ENCODE data around the gene B4GALNT3.

B4GALNT3 gene

GRCh38 chr12:467591-467990, 7.9 kb downstream of the B4GALNT3 start:
- no peak overlapping the region for H3K27ac ChIP-seq (ENCODE audit: low read length, poor library complexity, severe bottlenecking)
- H2BK120ac ChIP-seq (ENCODE audit: low read depth, low read length) = no peak overlapping the region
- no peak overlapping the region for H2AFZ ChIP-seq (ENCODE audit: low read depth, low read length)
- H2BK12ac ChIP-seq (ENCODE audit: low read length in 2 of 2) = no peak overlapping the region
- H3K79me1 ChIP-seq (replicated peaks; ENCODE audit: low read length, poor library complexity, severe bottlenecking) = no peaks in the 10 kb centered on the region
- no peak overlapping the region for H3K4ac ChIP-seq (ENCODE audit: low read depth in 1 of 2, low read length in 2 of 2)
- no peak overlapping the region for H3K18ac ChIP-seq (ENCODE audit: low read depth in 1 of 2, low read length in 2 of 2)
- no peaks in the 10 kb centered on the region for H3K36me3 ChIP-seq (ENCODE audit: control insufficient read depth in 1 of 2, insufficient read depth in 2 of 2, low read depth in 1 of 2, low read length in 2 of 2)
- 85% methylated on average over 6 of the region's 6 CpGs for WGBS
- H3K4me1 ChIP-seq (ENCODE audit: control insufficient read depth, insufficient read depth, low read depth, low read length) = no peaks in the 10 kb centered on the region
- no peak overlapping the region for H2BK5ac ChIP-seq (ENCODE audit: low read depth, low read length, poor library complexity, severe bottlenecking)
- no peak overlapping the region for H3K9ac ChIP-seq (ENCODE audit: low read length)
- H3K4me3 ChIP-seq (ENCODE audit: insufficient read depth in 1 of 2, low read depth in 1 of 2, low read length in 2 of 2) = no peak overlapping the region
- H4K91ac ChIP-seq (ENCODE audit: low read length) = no peak overlapping the region
- no peak overlapping the region for H2BK15ac ChIP-seq (ENCODE audit: low read depth, poor library complexity, severe bottlenecking)
- H3K4me2 ChIP-seq (ENCODE audit: low read length, poor library complexity, severe bottlenecking) = no peak overlapping the region
- H3K9me3 ChIP-seq (ENCODE audit: control insufficient read depth, low read length) = no peaks in the 10 kb centered on the region
- peak; percentile 71 for DNase-seq
- no peak overlapping the region for H4K8ac ChIP-seq (ENCODE audit: low read length)
- H3K23ac ChIP-seq (ENCODE audit: low read length in 2 of 2) = no peak overlapping the region
- no peak overlapping the region for H2AK5ac ChIP-seq (ENCODE audit: low read length, severe bottlenecking)
- no peak overlapping the region for H3K14ac ChIP-seq (ENCODE audit: low read length in 2 of 2)
- H3K27me3 ChIP-seq (ENCODE audit: control insufficient read depth in 1 of 2, insufficient read depth in 1 of 2, low read length in 2 of 2) = peaks cover 6 to 72% of the 10 kb centered on the region in 2 experiments

DNA sequence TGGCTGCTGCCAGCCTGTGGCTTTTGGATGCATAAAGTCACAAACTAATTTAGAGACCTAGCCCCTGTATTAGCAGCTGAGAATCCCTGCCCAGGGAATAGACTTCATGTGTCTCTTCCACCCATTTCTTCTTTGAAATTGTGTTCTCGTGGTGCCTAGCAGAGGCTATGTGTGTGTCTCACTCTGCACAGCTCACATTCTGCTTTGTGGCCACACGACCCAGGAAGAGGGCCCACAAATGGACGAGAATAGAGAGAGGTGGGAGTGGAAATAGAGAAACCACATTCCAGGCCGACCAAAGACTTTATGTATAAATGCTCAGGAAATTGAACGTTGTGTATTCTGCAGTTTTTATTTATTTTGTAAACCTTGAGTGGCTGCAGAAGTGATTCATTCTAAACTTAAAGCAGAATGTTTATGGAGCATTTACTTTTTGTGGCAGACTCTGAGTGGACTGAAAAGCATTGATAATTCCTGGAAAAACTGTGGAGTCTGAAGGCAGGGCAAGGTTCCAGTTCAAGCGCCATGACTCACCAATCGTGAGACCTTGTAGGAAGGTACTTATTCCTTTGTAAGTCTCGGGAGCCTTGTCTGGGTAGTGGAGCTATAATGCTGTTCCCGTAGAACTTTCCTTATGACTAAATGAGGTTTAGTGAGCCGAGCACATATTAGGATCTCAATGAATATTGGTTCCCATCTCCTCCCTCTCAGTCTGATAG, 9.1 kb downstream of the B4GALNT3 start:
- Histone ChIP-seq H3K4me2 (ENCODE audit: low read length, poor library complexity, severe bottlenecking) (no peak overlapping the region), H2AFZ (ENCODE audit: low read depth, low read length) (no peak overlapping the region), H2AK5ac (ENCODE audit: low read length, severe bottlenecking) (no peak overlapping the region), H3K36me3 (ENCODE audit: control insufficient read depth in 1 of 2, insufficient read depth in 2 of 2, low read depth in 1 of 2, low read length in 2 of 2) (no peaks in the 10 kb centered on the region), H3K27ac (ENCODE audit: low read length, poor library complexity, severe bottlenecking) (no peak overlapping the region), H3K23ac (ENCODE audit: low read length in 2 of 2) (no peak overlapping the region), H3K9ac (ENCODE audit: low read length) (no peak overlapping the region), H2BK15ac (ENCODE audit: low read depth, poor library complexity, severe bottlenecking) (no peak overlapping the region), H3K4ac (ENCODE audit: low read depth in 1 of 2, low read length in 2 of 2) (peak overlapping the region; percentile 2 to 24), H3K4me1 (ENCODE audit: control insufficient read depth, insufficient read depth, low read depth, low read length) (no peaks in the 10 kb centered on the region), H3K79me1 (replicated peaks; ENCODE audit: low read length, poor library complexity, severe bottlenecking) (no peaks in the 10 kb centered on the region), H3K27me3 (ENCODE audit: control insufficient read depth in 1 of 2, insufficient read depth in 1 of 2, low read length in 2 of 2) (peaks cover 6 to 67% of the 10 kb centered on the region in 2 experiments), H2BK120ac (ENCODE audit: low read depth, low read length) (no peak overlapping the region), H3K18ac (ENCODE audit: low read depth in 1 of 2, low read length in 2 of 2) (peak overlapping the region in 1 of 2 experiments; percentile 75), H3K4me3 (ENCODE audit: insufficient read depth in 1 of 2, low read depth in 1 of 2, low read length in 2 of 2) (no peak overlapping the region), H3K14ac (ENCODE audit: low read length in 2 of 2) (no peak overlapping the region), H4K91ac (ENCODE audit: low read length) (no peak overlapping the region), H2BK5ac (ENCODE audit: low read depth, low read length, poor library complexity, severe bottlenecking) (no peak overlapping the region), H3K9me3 (ENCODE audit: control insufficient read depth, low read length) (no peaks in the 10 kb centered on the region), H2BK12ac (ENCODE audit: low read length in 2 of 2) (peak overlapping the region; percentile 6 to 58), H4K8ac (ENCODE audit: low read length) (peak overlapping the region; percentile 45)
- 34% methylated on average over 10 of the region's 10 CpGs for WGBS
- peak; percentile 94 for DNase-seq

GRCh38 chr12:470133-470532, 10.4 kb downstream of the B4GALNT3 start:
- H3K4me1 ChIP-seq (ENCODE audit: control insufficient read depth, insufficient read depth, low read depth, low read length) = no peaks in the 10 kb centered on the region
- no peak for DNase-seq
- H3K27ac ChIP-seq (ENCODE audit: low read length, poor library complexity, severe bottlenecking) = no peak overlapping the region
- H2BK12ac ChIP-seq (ENCODE audit: low read length in 2 of 2) = peak overlapping the region in 1 of 2 experiments; percentile 40
- H3K9ac ChIP-seq (ENCODE audit: low read length) = no peak overlapping the region
- no peak overlapping the region for H2BK120ac ChIP-seq (ENCODE audit: low read depth, low read length)
- no peak overlapping the region for H2AFZ ChIP-seq (ENCODE audit: low read depth, low read length)
- no peak overlapping the region for H2BK15ac ChIP-seq (ENCODE audit: low read depth, poor library complexity, severe bottlenecking)
- peaks cover under 1 to 64% of the 10 kb centered on the region in 2 experiments for H3K27me3 ChIP-seq (ENCODE audit: control insufficient read depth in 1 of 2, insufficient read depth in 1 of 2, low read length in 2 of 2)
- H3K36me3 ChIP-seq (ENCODE audit: control insufficient read depth in 1 of 2, insufficient read depth in 2 of 2, low read depth in 1 of 2, low read length in 2 of 2) = no peaks in the 10 kb centered on the region
- no peaks in the 10 kb centered on the region for H3K9me3 ChIP-seq (ENCODE audit: control insufficient read depth, low read length)
- H3K4ac ChIP-seq (ENCODE audit: low read depth in 1 of 2, low read length in 2 of 2) = no peak overlapping the region
- peak overlapping the region; percentile 10 for H4K8ac ChIP-seq (ENCODE audit: low read length)
- no peak overlapping the region for H3K4me3 ChIP-seq (ENCODE audit: insufficient read depth in 1 of 2, low read depth in 1 of 2, low read length in 2 of 2)
- H3K79me1 ChIP-seq (replicated peaks; ENCODE audit: low read length, poor library complexity, severe bottlenecking) = no peaks in the 10 kb centered on the region
- peak overlapping the region in 1 of 2 experiments; percentile 31 for H3K18ac ChIP-seq (ENCODE audit: low read depth in 1 of 2, low read length in 2 of 2)
- H3K14ac ChIP-seq (ENCODE audit: low read length in 2 of 2) = no peak overlapping the region
- no peak overlapping the region for H2AK5ac ChIP-seq (ENCODE audit: low read length, severe bottlenecking)
- no peak overlapping the region for H3K23ac ChIP-seq (ENCODE audit: low read length in 2 of 2)
- no peak overlapping the region for H2BK5ac ChIP-seq (ENCODE audit: low read depth, low read length, poor library complexity, severe bottlenecking)
- H4K91ac ChIP-seq (ENCODE audit: low read length) = no peak overlapping the region
- whole genome bisulfite sequencing = 83% methylated on average over 10 of the region's 11 CpGs
- H3K4me2 ChIP-seq (ENCODE audit: low read length, poor library complexity, severe bottlenecking) = no peak overlapping the region

GRCh38 chr12:473198-473597, 13.5 kb downstream of the B4GALNT3 start:
- H3K23ac ChIP-seq (ENCODE audit: low read length in 2 of 2) = no peak overlapping the region
- H3K9ac ChIP-seq (ENCODE audit: low read length) = no peak overlapping the region
- no peak overlapping the region for H2BK120ac ChIP-seq (ENCODE audit: low read depth, low read length)
- no peak overlapping the region for H3K14ac ChIP-seq (ENCODE audit: low read length in 2 of 2)
- H2AK5ac ChIP-seq (ENCODE audit: low read length, severe bottlenecking) = no peak overlapping the region
- no peak overlapping the region for H2AFZ ChIP-seq (ENCODE audit: low read depth, low read length)
- H3K4me1 ChIP-seq (ENCODE audit: control insufficient read depth, insufficient read depth, low read depth, low read length) = peaks cover 1% of the 10 kb centered on the region
- no peak overlapping the region for H3K4me3 ChIP-seq (ENCODE audit: insufficient read depth in 1 of 2, low read depth in 1 of 2, low read length in 2 of 2)
- no peaks in the 10 kb centered on the region for H3K79me1 ChIP-seq (replicated peaks; ENCODE audit: low read length, poor library complexity, severe bottlenecking)
- no peak overlapping the region for H2BK12ac ChIP-seq (ENCODE audit: low read length in 2 of 2)
- H3K27me3 ChIP-seq (ENCODE audit: control insufficient read depth in 1 of 2, insufficient read depth in 1 of 2, low read length in 2 of 2) = peaks cover 10 to 71% of the 10 kb centered on the region in 2 experiments
- no peak overlapping the region for H3K27ac ChIP-seq (ENCODE audit: low read length, poor library complexity, severe bottlenecking)
- DNase-seq = no peak
- H3K9me3 ChIP-seq (ENCODE audit: control insufficient read depth, low read length) = no peaks in the 10 kb centered on the region
- H3K36me3 ChIP-seq (ENCODE audit: control insufficient read depth in 1 of 2, insufficient read depth in 2 of 2, low read depth in 1 of 2, low read length in 2 of 2) = no peaks in the 10 kb centered on the region
- no peak overlapping the region for H2BK5ac ChIP-seq (ENCODE audit: low read depth, low read length, poor library complexity, severe bottlenecking)
- no peak overlapping the region for H3K4me2 ChIP-seq (ENCODE audit: low read length, poor library complexity, severe bottlenecking)
- H4K8ac ChIP-seq (ENCODE audit: low read length) = no peak overlapping the region
- WGBS = 87% methylated on average over 4 of the region's 5 CpGs
- H2BK15ac ChIP-seq (ENCODE audit: low read depth, poor library complexity, severe bottlenecking) = no peak overlapping the region
- no peak overlapping the region for H3K18ac ChIP-seq (ENCODE audit: low read depth in 1 of 2, low read length in 2 of 2)
- H4K91ac ChIP-seq (ENCODE audit: low read length) = no peak overlapping the region
- H3K4ac ChIP-seq (ENCODE audit: low read depth in 1 of 2, low read length in 2 of 2) = no peak overlapping the region

Measured in mesenchymal stem cell (in vitro differentiated cells and primary cell).